Astrocyte (in vitro differentiated cells and primary cell): ENCODE measurements around the gene TKT.
A peak's percentile ranks its signal among the peaks of the same experiment; 100 is the strongest.

Experiments used
- CTCF ChIP-seq: IDR thresholded peaks from 2 replicates; pipeline ENCODE4 v1.5.1; 2011; ENCODE audit warnings: low read depth, mild to moderate bottlenecking, inconsistent platforms, low read length, moderate library complexity; ENCODE audit not compliant: insufficient read depth
- EZH2 ChIP-seq: IDR thresholded peaks from 2 replicates; pipeline ENCODE4 v1.6.1; 2012; ENCODE audit warnings: mild to moderate bottlenecking, low read length, inconsistent platforms; ENCODE audit not compliant: insufficient read depth

GRCh38 chr3:53195602-53196574 is 59.9 kb downstream of the TKT start:
- TF ChIP-seq EZH2 = no peak
- TF ChIP-seq CTCF = peak; percentile 78
